Measurements from ENCODE around the gene SLC39A3. TPM values are rescaled to one million over a fixed set of nuclear protein-coding genes. Genes with fewer than 3 reads are reported as not detected.

Gene SLC39A3
- total RNA-seq, 1 experiment from 2014 or later: 33.2 TPM

DNA sequence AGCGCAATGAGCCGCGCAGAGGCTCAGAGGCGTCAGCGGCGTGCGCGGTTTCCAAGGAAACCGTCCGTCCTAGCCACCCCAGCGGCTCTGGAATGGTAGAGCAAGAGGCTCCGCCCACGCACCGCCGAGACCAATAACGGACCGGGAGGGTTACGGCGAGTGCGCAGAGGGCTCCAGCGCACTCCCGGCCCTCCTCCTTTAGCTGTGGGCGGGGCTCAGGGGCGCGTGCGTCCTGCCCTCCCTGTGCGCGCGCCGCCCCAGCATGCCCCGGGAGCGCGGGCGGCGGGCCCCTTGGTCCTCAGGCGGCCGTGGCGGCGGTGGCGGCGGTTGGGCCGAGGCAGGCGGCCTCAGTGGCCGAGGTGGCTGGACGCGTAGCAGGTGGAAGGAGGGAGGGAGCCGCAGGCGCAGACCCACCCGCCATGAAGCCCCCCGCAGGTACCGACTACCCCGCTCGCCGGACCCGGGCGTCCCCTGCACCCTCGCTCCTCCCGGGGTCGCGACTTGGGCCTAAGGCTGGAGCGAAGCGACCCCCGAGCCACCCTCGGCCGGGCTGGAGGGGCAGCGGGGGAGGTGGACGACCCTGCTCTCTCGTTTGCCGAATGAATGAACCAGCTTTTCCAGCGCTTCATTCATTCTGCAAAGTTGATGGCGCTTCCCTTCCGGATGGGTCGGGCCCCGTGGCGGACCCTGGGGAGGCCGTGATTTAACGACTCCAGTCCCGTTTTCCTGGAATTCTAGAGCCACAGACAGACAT is 45.6 kb upstream of the SLC39A3 start, which contains the start of gene THOP1:
Gene THOP1 (plus strand): TSS at position 260 of the 754 bp plus-strand sequence. CDS start 160 bp downstream, at position 420.
- H3K27ac Mint-ChIP-seq (ENCODE audit: unreplicated experiment): peak within 1 kb of the TSS; percentile 76
- TF ChIP-seq, protein P1, sequence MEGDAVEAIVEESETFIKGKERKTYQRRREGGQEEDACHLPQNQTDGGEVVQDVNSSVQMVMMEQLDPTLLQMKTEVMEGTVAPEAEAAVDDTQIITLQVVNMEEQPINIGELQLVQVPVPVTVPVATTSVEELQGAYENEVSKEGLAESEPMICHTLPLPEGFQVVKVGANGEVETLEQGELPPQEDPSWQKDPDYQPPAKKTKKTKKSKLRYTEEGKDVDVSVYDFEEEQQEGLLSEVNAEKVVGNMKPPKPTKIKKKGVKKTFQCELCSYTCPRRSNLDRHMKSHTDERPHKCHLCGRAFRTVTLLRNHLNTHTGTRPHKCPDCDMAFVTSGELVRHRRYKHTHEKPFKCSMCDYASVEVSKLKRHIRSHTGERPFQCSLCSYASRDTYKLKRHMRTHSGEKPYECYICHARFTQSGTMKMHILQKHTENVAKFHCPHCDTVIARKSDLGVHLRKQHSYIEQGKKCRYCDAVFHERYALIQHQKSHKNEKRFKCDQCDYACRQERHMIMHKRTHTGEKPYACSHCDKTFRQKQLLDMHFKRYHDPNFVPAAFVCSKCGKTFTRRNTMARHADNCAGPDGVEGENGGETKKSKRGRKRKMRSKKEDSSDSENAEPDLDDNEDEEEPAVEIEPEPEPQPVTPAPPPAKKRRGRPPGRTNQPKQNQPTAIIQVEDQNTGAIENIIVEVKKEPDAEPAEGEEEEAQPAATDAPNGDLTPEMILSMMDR (IDR thresholded peaks at IDR 0.05; ENCODE audit: insufficient read depth in 1 of 2, low read depth in 1 of 2, low read length in 1 of 2, severe bottlenecking in 1 of 2, unreplicated experiment in 1 of 2): no peak
- Histone ChIP-seq H3K36me3 (ENCODE audit: control insufficient read depth, insufficient read depth, low read length) (no peaks in the 10 kb centered on the region), H3K27me3 (replicated peaks; ENCODE audit: control insufficient read depth, insufficient read depth, low read length) (no peaks in the 10 kb centered on the region), H3K9me3 (no peaks in the 10 kb centered on the region), H3K4me3 (ENCODE audit: low read depth, low read length) (peak within 1 kb of the TSS; percentile 64), H3K4me1 (peaks cover 7% of the 10 kb centered on the region)
- H3K4me3 Mint-ChIP-seq (ENCODE audit: unreplicated experiment): peak within 1 kb of the TSS; percentile 87
- peaks cover 45% of the 10 kb centered on the region for H3K36me3 Mint-ChIP-seq (ENCODE audit: insufficient read depth, unreplicated experiment)
- ChIA-PET POLR2A (interaction anchor here (0.5 to 1.0 kb wide), 4 partner anchors 165 to 391 kb away, joined by 3 to 6 read pairs (median 3); partner anchors contain the start of gene GADD45B), CTCF (interaction anchor here (0.6 to 1.2 kb wide), 3 partner anchors 26 to 102 kb away, joined by 3 to 4 read pairs (median 3); partner anchors contain the start of gene ZNF554)
- DNase-seq: peak; percentile 98
- no peaks in the 10 kb centered on the region for H3K27me3 Mint-ChIP-seq (ENCODE audit: insufficient read depth, unreplicated experiment)
- peaks cover 6% of the 10 kb centered on the region for H3K4me1 Mint-ChIP-seq (ENCODE audit: low read depth, unreplicated experiment)
- no peaks in the 10 kb centered on the region for H3K9me3 Mint-ChIP-seq (ENCODE audit: unreplicated experiment)
- intact Hi-C loops (cut with micrococcal nuclease; ENCODE audit: unreplicated experiment): loop anchor here (2.0 kb wide), 1 partner anchor 47 kb away; no protein-coding TSS in a partner anchor
- TSS peak; percentile 61 for BruUV-seq (replicated peaks)

DNA sequence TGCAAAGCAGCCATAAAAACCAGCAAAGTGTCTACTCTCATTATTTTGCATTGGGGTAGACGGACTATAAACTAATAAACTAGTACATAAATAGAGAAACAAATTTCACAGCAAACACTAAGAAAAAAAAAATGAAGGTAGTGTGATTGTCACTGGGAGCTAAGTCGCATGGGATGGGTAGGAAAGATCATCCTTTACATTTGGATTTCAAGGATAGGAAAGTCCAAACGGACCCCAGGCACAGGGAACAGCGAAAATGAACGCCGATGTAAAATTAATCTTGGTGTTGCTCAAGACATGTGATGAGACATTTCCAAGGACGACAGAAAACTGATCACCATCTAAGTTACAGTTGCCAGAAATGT is 43.9 kb upstream of the SLC39A3 start:
- no TSS peak for BruUV-seq (replicated peaks)
- intact Hi-C loops (cut with micrococcal nuclease; ENCODE audit: unreplicated experiment): loop anchor here (2.0 kb wide), 2 partner anchors 45 to 57 kb away; partner anchors contain the start of gene ZNF555
- H3K36me3 ChIP-seq (ENCODE audit: control insufficient read depth, insufficient read depth, low read length): no peaks in the 10 kb centered on the region
- peaks cover 7% of the 10 kb centered on the region for H3K4me1 ChIP-seq
- Mint-ChIP-seq H3K4me1 (ENCODE audit: low read depth, unreplicated experiment) (peaks cover 6% of the 10 kb centered on the region), H3K4me3 (ENCODE audit: unreplicated experiment) (peak overlapping the region; percentile 75), H3K27ac (ENCODE audit: unreplicated experiment) (peak overlapping the region; percentile 96), H3K27me3 (ENCODE audit: insufficient read depth, unreplicated experiment) (no peaks in the 10 kb centered on the region), H3K36me3 (ENCODE audit: insufficient read depth, unreplicated experiment) (peaks cover 46% of the 10 kb centered on the region), H3K9me3 (ENCODE audit: unreplicated experiment) (no peaks in the 10 kb centered on the region)
- POLR2A ChIA-PET: interaction anchor here (0.5 to 1.5 kb wide), 5 partner anchors 16 to 878 kb away, joined by 3 to 11 read pairs (median 6); partner anchors contain the start of gene GADD45B
- DNase-seq: no peak
- H3K27me3 ChIP-seq (replicated peaks; ENCODE audit: control insufficient read depth, insufficient read depth, low read length): no peaks in the 10 kb centered on the region
- TF ChIP-seq, protein P1 (IDR thresholded peaks at IDR 0.05; ENCODE audit: insufficient read depth in 1 of 2, low read depth in 1 of 2, low read length in 1 of 2, severe bottlenecking in 1 of 2, unreplicated experiment in 1 of 2): no peak
- no peaks in the 10 kb centered on the region for H3K9me3 ChIP-seq
- H3K4me3 ChIP-seq (ENCODE audit: low read depth, low read length): peak overlapping the region; percentile 25; the same call in 1 of the 2 replicates
- CTCF ChIA-PET: interaction anchor here (0.6 to 1.0 kb wide), 4 partner anchors 57 to 957 kb away, joined by 3 to 6 read pairs (median 4); partner anchors contain the start of gene ZNF555

Measured in Caco-2 (cell line).